ENCODE results near the gene HCRT. TPM values are rescaled to one million over a fixed set of nuclear protein-coding genes. Genes with fewer than 3 reads are reported as not detected.

Gene HCRT
- polyA plus RNA-seq, 1 donor from 2014 or later: not detected

Other genes with a start within 250 kb of the HCRT start
- 27.7 and 29.6 TPM in 2 replicates for gene CNP, start 218.7 kb downstream of the HCRT start, polyA plus RNA-seq
- 107 and 126 TPM in 2 replicates for gene DNAJC7, start 168.0 kb downstream of the HCRT start, polyA plus RNA-seq
- gene NKIRAS2, start 165.4 kb downstream of the HCRT start, polyA plus RNA-seq: 60.2 and 69.9 TPM in 2 replicates
- 3.0 and 5.2 TPM in 2 replicates for gene C17orf113, start 134.9 kb downstream of the HCRT start, polyA plus RNA-seq
- 0.69 and 2.5 TPM in 2 replicates for gene ZNF385C, start 87.0 kb downstream of the HCRT start, polyA plus RNA-seq
- gene DHX58, start 72.7 kb downstream of the HCRT start, polyA plus RNA-seq: 0.87 and 2.3 TPM in 2 replicates
- 30.5 and 39.9 TPM in 2 replicates for gene KAT2A, start 64.1 kb downstream of the HCRT start, polyA plus RNA-seq
- not detected in 2 replicates for gene HSPB9, start 62.6 kb downstream of the HCRT start, polyA plus RNA-seq
- gene RAB5C, start 30.5 kb downstream of the HCRT start, polyA plus RNA-seq: 95.9 and 97.2 TPM in 2 replicates
- 0.56 and 0.78 TPM in 2 replicates for gene KCNH4, start 4.3 kb downstream of the HCRT start, polyA plus RNA-seq
- gene GHDC, start 9.0 kb upstream of the HCRT start, polyA plus RNA-seq: 2.5 and 3.2 TPM in 2 replicates
- 47.4 and 54.9 TPM in 2 replicates for gene STAT5B, start 90.9 kb upstream of the HCRT start, polyA plus RNA-seq
- gene STAT5A, start 103.0 kb upstream of the HCRT start, polyA plus RNA-seq: 0.08 and 0.28 TPM in 2 replicates
- 24.2 and 25.5 TPM in 2 replicates for gene STAT3, start 203.0 kb upstream of the HCRT start, polyA plus RNA-seq
- gene CAVIN1, start 237.8 kb upstream of the HCRT start, polyA plus RNA-seq: 0.07 and 0.18 TPM in 2 replicates

All from neural cell (in vitro differentiated cells).